Pulmonary artery endothelial cell (primary cell): Measurements from ENCODE around the gene TPRG1. TPM values are rescaled to one million over a fixed set of nuclear protein-coding genes. Genes with fewer than 3 reads are reported as not detected.
"Not testable (repeated sequence)": the region's sequence is repeated elsewhere in the genome, so short reads cannot be mapped to it uniquely, and the experiment has no call there.

Experiments
- DNase-seq: peaks from one replicate; pipeline ENCODE4 v3.0.0-alpha.2; 2011; ENCODE audit warnings: low read depth, low spot score
- total RNA-seq: library from RNA; depleted of rRNA; stranded (reverse); fragments of >200 nt; gene quantifications from 2 replicates; pipeline ENCODE4 v1.2.3, GENCODE V29; 2014

TPRG1 gene
- total RNA-seq, 1 donor from 2014 or later, result 0.13 TPM

DNA sequence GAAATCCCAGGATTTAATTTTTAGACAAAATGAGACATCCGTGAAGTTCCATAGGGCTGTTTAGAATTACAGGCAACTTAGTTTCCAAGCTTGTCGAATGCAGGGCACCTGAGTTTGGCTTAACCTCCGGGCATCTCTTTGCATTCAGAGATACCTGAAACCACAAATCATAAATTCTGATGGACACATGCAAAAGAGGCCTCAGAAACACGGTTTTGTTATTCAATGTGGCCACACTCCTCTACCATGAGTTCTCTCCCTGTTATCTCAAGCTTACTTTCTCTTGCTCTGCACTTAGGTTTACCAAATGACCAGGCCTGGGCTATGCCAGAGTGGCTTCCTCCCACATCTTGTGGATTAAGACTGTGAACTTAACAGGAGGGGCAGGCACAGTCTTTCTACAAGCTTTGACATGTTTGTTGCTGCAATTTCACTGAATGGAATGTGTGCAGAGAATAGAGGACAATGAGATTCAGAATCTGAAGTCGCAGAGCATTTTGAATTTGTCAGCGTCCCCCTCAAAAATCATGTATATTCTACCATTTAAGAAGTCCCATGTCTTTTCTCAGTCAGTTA, 137.7 kb downstream of the TPRG1 start:
- no peak for DNase-seq

DNA sequence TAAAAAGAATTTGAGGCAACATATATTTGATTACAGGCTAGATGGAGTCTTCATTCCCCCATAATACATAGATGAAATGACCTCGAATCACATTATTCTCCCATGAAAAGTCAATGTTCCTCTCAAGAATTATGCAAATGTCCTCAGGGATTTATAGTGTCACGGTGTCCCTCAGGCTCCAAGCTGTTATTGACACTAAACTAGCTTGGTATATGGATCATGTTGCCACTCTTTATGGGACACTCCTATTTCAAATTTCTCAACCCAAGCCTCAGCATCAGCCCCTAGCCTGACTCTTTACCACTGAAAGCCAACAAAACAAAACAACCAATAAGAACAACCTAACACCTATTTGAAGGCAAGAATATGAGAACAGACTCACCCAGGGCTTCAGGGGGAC, 139.8 kb downstream of the TPRG1 start:
- no peak for DNase-seq

DNA sequence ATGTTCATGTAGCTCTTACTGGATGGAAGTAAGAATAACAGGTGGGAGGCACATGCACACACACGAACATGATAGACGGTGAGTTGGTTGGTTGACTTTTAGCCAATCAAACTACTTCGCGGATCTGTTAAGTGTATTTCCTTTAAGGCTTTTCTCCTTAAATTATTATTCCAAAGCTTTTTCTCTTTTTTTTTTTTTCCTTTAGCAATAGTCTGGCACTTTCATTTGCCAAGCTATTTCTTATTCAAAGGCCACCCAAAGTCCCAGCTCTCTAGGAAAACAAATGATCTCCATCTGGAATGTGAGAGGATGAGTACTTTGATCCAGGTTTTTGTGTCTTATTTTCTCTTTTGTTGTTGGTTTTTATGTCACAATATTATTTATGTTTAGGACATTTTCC, 141.1 kb downstream of the TPRG1 start:
- DNase-seq, result no peak

DNA sequence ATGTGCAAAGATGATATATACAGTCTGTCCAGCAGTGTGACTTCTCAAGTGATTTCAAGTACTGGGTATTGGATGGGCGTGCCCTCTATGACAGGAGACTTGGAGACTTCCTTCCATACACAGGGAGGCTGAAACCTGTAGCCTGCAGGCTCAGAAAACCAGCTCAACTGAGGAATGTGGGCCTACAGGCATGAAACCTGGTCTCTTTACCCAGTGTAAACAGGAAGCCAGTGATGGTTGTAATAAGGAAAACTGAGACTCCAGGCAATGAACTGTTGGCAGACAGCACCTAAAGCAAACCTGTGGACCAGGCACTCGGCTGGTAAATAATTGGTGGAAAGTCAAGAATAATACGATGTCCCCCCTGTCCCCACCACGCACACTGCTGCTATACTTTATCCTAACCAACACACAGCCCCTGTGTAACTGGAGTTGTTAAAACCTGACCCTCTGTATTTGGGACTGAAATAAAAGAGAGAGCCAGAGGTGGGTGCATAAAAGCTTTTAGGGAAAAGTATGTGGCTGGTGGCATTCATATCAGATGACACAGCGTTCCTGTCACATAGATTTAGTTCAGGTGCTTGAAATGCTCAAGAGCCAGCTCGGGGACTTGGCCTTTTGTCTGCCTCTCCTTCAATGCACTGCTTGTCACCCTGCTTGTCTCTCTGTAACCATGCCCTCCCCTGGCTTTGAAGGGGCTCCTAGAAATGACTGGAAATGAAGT, 144.7 kb downstream of the TPRG1 start:
- DNase-seq, result no peak

DNA sequence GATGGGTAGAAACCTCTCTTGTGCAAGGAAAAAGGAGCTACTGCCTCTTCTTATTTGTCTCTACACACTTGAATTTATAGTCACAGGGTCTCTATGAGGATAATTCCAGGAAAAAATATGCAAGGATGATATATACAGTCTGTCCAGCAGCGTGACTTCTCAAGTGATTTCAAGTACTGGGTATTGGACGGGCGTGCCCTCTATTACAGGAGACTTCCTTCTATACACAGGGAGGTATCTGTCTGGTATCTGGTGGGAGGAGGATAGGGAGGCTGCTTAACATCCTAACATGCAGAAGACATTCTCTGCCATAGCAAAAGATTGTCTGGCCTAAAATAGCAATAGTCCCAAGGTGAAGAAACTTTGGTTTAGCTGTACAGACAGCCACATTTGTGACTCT, 146.1 kb downstream of the TPRG1 start:
- DNase-seq, result no peak

DNA sequence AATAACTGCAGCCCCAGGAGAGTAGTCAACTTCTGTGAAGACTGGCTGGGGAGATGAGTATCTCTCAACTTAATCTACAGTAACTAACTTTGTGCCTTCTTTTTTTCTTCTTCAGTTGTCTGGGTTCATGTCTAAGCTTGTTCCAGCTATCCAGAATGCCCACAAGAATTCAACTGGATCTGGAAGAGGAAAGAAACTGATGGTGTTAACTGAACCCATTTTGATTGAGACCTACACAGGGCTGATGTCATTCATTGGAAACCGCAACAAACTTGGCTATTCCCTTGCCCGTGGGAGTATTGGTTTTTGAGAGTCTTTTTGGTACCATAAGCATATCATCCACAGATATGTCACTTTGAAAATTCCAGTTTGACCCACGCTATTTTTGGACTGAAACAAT, 148.7 kb downstream of the TPRG1 start:
- no peak for DNase-seq

DNA sequence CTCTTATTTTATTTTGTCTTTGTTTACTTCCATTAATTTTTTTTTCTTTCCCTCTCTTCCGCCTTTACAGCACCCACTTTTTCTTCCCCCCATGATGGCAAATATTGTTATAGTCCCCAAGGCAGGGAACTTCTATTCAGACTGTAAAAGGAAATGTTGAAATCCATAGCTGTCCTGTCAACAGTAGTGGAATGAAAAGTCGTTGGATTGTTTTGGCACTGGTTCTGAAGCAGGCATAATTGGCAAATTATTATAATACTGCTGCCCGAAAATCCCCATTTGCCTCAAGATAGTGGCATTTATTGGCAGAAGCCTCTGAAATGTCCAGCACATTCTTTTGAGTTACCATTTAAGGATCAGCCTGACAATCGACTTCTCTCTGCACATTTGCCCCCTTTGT, 150.6 kb downstream of the TPRG1 start:
- DNase-seq, result no peak

DNA sequence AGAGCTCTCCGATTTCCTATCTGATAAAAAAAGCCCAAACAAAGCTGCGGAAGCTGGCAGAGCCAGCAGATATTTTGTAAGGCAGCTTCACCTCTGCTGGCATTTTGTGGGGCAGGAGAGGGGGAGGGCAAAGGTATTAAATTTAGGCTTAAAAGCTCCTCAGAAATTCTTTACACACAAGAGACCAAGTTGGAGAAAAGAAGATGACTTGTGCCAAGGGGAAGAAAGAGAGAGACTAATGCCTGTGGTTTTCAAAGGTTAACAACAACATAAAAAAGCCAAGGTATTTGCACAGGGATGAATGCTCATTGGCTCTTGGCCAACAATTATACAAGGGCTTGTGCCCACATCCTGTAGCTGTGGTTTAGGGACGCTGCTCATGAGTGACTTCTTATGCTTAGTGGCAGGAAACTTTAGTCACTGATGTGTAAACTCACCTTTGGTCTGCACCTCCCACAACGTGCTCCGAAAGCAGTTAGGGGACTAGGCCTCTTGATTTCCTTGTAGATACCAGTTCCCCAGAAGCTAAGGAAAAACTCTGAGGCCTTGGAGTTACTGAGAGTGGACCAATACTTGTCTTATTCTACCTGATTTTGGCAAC, 152.9 kb downstream of the TPRG1 start:
- DNase-seq, result no peak

DNA sequence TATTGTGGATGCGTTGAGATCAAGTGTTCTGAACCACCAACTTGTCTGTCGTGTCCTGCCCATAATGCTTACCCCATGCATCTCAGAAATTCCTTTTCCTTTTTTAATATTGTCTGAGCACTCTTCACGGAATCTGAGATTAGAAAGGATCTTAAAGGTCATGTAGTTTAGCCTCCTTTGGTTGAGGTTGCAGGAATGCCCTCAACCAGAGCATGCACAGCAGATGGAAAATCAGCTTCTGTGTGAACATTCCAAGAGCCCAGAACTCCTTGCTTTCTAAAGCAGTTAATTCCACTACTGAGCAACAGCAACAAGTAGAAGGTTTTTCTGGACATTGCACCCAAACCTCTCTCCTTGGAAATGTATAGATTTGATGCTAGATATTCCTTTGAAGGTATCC, 153.7 kb downstream of the TPRG1 start:
- DNase-seq, result no peak

DNA sequence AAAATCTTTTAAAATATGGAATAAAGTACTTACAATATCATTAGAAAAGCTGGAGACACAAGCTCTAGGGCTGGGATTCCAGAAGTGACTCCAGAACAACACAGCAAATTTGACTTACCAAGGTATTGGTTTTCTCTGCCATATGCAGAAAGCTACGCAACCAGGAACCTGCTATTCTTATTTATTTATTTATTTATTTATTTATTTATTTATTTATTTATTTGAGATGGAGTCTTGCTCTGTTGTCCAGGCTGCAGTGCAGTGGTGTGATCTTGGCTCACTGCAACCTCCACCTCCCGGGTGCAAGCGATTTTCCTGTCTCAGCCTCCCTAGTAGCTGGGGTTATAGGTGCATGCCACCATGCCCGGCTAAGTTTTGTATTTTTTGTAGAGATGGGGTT, 157.9 kb downstream of the TPRG1 start:
- DNase-seq, result not testable (repeated sequence)

DNA sequence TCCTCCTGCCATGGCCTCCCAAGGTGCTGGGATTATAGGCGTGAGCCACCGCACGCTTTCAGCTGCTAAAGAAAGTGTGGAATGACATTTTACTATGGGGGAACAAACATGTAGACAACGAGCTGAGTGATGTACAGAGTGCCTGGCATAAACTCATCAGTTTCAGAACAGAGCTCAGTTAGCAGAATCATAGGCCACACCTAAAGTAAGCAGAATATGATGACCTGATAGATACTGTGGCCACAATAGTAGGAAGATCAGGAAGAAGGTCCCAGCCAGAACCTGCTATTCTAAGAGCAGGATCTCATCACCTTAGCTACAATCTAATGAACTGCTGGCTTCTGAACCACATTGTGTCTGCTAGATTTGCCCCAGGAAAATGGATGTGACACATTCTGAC, 158.3 kb downstream of the TPRG1 start:
- no peak for DNase-seq

DNA sequence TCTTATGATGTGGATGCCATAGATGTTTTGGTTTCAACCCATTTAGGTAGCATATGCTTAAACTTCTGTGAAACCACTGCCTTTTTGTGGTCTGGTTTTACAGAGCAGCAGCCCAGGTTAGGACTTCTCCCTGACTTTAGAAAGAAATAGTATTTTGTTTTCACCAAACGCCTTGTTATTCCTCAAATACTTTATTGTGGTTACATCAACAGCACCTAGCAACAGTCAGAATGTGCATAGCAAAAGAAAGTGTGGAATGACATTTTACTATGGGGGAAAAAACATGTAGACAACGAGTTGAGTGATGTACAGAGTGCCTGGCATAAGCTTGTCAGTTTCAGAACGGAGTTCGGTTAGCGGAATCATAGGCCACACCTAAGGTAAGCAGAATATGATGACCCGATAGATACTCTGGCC, 159.2 kb downstream of the TPRG1 start:
- no peak for DNase-seq

DNA sequence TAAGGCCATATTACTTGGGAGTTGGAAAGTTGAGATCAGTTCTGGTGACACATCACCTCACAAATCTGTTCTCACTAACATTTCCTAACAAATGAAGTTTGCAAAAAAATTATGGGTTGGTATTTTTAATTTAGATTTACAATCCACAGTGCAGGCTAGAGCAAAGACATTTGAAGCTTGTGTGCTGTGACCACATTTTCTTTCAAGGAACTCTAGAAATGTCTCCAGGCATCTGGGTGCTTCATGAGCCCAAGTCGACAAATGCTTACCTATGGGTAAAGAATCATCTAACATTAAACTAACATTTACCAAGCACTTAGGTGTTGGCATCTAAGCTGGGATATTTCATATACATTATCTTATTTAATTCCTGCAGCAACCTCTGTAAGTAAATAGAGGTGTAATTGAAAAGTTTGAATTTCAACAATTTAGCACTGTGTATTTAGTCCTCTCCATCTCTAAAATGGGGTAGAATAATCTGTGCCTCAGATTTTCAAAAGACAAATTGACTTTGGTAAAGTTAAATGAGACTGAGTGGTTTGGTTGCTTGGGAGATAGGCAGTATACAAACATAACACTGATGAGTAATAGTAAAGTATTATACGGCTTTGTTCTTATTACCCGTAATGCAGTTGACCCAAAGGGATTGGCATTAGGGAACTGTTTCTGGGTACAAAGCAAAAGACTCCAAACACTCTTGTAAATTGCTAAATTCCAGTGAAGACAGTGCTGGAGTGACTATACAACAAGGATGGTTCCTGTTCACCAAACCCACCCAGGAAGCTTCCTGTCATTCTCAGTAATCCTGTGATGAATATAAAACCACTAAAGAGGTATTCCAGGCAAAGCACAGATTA, 162.5 kb downstream of the TPRG1 start:
- DNase-seq, result no peak

DNA sequence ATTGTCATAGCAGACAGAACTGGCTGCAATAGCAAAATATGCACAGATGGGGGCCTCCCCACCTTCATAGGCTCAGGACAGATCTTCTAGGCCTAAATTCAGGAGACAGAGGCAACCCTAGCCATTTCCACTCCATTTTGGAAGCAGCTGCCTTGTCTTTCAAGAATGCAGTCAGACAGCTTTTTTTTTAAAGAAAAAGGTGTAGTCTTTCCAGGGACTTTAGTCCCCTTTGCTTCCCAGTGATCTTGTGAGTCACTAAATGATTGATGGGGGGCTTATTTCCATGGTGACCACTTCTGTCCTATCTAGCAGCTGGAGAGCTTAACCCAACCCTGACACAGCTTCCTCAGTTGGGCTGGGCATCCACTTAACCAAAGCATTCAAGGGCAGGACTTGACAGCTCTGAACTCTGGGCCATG, 165.9 kb downstream of the TPRG1 start:
- no peak for DNase-seq

DNA sequence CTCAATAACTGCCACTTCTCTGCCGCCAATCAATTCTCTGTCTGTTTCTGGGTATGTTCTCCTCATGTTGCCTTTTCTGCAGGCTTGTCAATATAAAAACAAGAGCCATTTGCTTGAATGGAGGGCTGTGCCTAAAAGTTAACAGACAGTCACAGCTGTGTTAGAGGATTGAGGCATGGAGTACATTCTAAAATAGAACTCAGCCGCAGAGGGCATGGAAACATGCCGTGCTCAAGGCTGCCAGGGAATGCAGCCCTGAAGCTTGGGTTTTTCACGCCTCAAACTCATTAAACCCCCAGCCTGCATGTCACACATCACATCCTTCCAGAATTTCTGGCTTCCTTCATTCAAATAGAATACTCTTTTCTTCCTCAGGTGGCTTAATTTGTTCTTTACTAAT, 166.6 kb downstream of the TPRG1 start:
- no peak for DNase-seq

DNA sequence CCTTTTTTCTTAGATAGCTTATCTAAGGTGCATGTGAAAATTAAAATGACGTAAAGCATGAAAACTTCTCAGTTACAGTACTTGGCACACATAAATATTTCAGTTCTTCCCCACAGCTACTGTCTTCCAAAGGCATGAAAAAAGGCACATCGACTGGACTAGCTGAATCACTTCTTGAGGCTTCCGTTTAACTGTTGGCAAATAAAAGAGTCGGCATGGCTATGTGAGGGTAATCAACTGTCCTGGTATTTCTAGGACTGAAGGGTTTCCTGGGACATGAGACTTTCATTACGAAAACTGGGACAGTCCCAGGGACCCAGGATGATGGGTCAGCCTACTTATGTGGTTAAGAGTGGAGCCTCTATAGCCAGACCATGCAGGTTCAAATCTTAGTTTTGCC, 168.2 kb downstream of the TPRG1 start:
- DNase-seq, result no peak

DNA sequence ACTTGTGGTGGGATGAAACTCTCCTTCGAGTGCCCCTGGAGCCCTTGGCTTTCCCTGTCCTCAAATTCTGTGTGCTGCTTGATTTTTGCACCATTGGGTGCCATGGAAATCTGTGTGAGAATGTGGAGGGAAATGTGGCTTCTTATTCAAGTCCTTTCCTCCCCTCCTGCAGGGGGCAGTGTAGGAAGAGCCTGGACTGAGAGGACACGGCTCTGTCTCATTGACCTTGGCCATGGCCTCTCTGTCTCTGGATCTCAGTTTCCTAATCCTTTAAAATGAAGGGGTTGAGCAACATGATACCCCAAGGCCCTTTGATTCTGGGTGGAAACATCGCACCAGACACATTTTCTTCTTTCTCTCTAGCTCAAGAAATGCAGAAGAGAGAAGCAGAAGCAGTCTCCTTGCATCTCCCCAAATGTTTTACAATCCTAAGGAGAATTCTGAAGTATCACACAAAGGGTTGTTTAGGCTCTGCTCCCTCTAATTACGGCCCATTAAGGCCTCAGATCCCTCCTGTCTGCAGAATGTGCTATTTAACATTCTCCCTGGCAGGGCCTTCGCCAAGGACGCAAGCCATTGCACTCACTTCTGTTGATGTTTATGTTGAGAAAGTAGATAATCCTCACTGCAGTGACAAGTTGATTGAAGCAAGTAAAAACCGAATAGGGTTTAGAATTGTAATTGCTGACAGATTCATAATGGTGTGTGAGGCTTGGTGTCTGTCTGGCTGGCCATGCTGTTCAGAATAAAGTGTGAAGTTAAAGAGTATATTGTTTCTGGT, 169.1 kb downstream of the TPRG1 start:
- DNase-seq, result no peak

DNA sequence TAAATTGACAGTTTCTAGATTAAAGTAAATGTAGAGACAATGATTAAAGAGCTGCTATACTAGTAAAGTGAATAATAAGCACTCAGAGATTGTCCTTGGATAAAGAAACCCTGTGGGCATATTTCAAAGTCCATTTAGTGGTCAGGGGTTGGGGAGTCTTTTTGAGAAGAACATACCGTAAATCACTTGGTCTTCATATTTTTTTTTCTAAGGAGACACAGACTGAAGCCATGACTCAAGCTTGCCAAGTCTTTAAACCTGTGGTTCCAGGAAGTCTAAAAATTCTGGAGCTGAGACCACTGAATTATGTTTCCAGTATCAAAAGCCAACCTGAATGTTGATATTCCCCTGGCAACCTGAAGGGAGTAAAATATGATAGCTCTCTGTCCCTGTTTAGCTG, 171.0 kb downstream of the TPRG1 start:
- no peak for DNase-seq

DNA sequence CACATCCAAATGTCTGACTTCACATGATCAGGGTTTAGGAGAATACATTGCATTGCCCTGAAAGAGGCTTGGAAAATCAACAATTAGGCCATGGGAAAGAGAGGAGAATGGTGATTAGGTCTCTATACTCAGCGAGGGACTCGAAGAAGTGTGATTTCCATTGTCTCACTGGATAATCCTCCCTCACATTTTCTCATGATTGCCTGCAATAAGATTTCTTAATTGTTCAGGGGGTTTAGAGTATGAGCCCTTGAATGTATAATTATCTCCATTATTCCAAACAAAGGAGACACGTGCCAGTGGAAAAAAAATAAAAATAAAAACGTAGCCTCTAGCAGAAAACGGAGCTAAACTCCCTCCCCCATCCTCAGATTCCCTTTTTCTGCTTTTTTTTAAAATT, 173.2 kb downstream of the TPRG1 start:
- DNase-seq, result no peak

DNA sequence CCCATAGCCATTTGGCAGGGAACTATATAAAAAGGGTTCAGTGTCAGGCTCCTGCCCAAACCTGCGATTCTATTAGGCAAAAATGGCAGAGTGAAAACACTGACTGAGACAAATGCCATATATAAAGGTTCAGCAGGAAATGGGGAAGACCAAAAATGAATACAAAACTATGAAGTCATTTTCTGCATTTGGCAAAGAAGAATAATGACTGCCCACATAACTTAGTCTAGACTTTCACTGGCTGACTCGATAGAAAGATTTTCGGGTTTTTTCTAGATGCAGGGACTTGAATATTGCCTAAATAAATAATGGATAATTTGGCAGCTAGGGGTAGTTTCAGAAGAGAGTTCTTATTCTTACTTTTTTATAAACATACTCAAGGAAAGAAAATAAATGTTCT, 178.0 kb downstream of the TPRG1 start:
- DNase-seq, result no peak

DNA sequence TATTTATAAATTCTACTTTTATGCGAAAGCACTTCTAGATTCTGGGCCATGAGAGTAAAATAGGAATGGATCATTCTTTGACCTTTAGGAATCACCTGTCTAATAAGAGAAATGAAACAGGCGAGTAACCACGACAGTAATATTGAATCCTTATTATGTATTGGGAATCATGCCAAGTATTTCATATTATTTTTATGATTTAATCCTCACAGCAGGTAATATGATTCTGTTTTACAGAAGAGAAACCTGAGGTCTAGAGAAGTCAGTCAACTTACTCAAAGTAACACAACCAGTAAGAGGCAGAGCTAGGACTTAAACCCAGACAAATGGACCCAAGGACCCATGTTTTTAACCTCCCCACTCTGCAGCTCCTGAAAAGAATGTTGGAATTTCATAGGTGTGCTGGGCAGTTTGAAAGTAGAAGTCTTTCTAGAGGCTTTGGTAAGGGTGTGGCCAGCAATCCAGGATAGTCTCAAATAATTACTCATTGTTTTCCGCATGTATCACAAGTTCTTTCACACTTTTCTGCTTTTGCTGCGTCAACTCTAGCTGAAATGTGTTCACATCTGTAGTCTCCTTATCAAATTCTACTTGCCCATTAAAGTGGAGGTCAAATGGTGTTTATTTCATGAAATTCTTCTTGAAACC, 181.7 kb downstream of the TPRG1 start:
- DNase-seq, result no peak
